Transverse colon (tissue), 4 donors: ENCODE results near the gene ITIH4. TPM values are rescaled to one million over a fixed set of nuclear protein-coding genes. Genes with fewer than 3 reads are reported as not detected.

Experiments used
- DNase-seq: peaks from one replicate; pipeline ENCODE4 v3.0.0-alpha.2; 2019
- H3K27ac ChIP-seq, 4 donors: fragments of 200-600 bp; sonication (generic); 2 replicates each; pipeline ENCODE4 v1.5.1; 2016 to 2018; ENCODE audit warnings: inconsistent platforms in 4 of 4
- H3K27me3 ChIP-seq: fragments of 200-600 bp; sonication (generic); 2 replicates; pipeline ENCODE4 v1.5.1; 2017; ENCODE audit warnings: inconsistent platforms
- H3K36me3 ChIP-seq, 4 donors: fragments of 200-600 bp; sonication (generic); 2 replicates each; pipeline ENCODE4 v1.5.1; 2017 to 2019; ENCODE audit warnings: inconsistent platforms in 4 of 4
- H3K4me1 ChIP-seq, 4 donors: fragments of 200-600 bp; sonication (generic); 2 replicates each; pipeline ENCODE4 v1.5.1; 2017 to 2020; ENCODE audit warnings: inconsistent platforms in 4 of 4
- H3K4me3 ChIP-seq, 4 donors: fragments of 200-600 bp; sonication (generic); 1 replicate in 1 of 4; 2 replicates in 3 of 4; pipeline versions ENCODE4 v1.5.1 to v1.6.1; 2017 to 2019; ENCODE audit warnings: inconsistent platforms in 4 of 4
- H3K9me3 ChIP-seq, 2 donors: fragments of 200-600 bp; sonication (generic); 2 replicates each; pipeline ENCODE4 v1.5.1; 2017 to 2019; ENCODE audit warnings: inconsistent platforms in 2 of 2
- EP300 ChIP-seq: sonication (generic); formaldehyde crosslinking; IDR thresholded peaks from one replicate; pipeline ENCODE4 v1.6.1; 2017; ENCODE audit warnings: antibody characterized with exemption, low read depth
- POLR2A ChIP-seq: fragments of 450-650 bp; IDR thresholded peaks from one replicate; pipeline ENCODE4 v1.6.1; 2016; ENCODE audit warnings: antibody characterized with exemption, mild to moderate bottlenecking, moderate library complexity
- POLR2AphosphoS5 ChIP-seq, 3 donors: sonication (generic); formaldehyde crosslinking; IDR thresholded peaks; one replicate each; pipeline ENCODE4 v1.6.1; 2016; ENCODE audit warnings: antibody characterized with exemption in 3 of 3
- WGBS, 2 donors: methylation state at CpG; one replicate each; pipeline ENCODE4 v1.1.5; 2018; ENCODE audit warnings: low coverage in 1 of 2; 5-methylcytosine and 5-hydroxymethylcytosine counted together
- in situ Hi-C, 4 donors: fragments of 200-750 bp; cut with MboI; loops; one replicate each; pipeline versions ENCODE4 v1.15.0 to v1.15.1; 2017; ENCODE audit warnings: low sequenced_read_pairs in 3 of 4, low pct_ligation_motif_present in 1 of 4, low pct_unique_long_range_greater_than_20kb in 1 of 4
- intact Hi-C: fragments of 100-400 bp; cut with DNase I; formaldehyde crosslinking; loops from one replicate; pipeline ENCODE4 v1.15.1; 2023; ENCODE audit warnings: low total_unique reads
- total RNA-seq, 4 donors: library from RNA; depleted of rRNA; stranded (reverse); fragments of >200 nt; gene quantifications; one replicate each; pipeline ENCODE4 v1.1.0, GENCODE V29; 2016
- TF ChIP-seq, protein P1 (sequence below), 5 experiments: fragments of 200-600 bp in 3 of 5; fragments of 450-650 bp in 2 of 5; sonication (generic) in 3 of 5; IDR thresholded peaks; 1 replicate in 2 of 5; 2 replicates in 3 of 5; pipeline ENCODE4 v1.5.1; 2016 to 2017; ENCODE audit warnings: antibody characterized with exemption in 5 of 5, inconsistent platforms in 3 of 5, mild to moderate bottlenecking in 2 of 5, moderate library complexity in 1 of 5

Gene ITIH4
- total RNA-seq, 4 donors from 2014 or later, result 0.60 to 9.5 (median 4.9) TPM

- no peaks in the 10 kb centered on the region for H3K9me3 ChIP-seq
- no peaks in the 10 kb centered on the region for H3K36me3 ChIP-seq
- H3K4me3 ChIP-seq, result no peak overlapping the region
- TF ChIP-seq POLR2A, result no peak
- no peak for TF ChIP-seq POLR2AphosphoS5 (IDR thresholded peaks at IDR 0.05)
- TF ChIP-seq, protein P1, sequence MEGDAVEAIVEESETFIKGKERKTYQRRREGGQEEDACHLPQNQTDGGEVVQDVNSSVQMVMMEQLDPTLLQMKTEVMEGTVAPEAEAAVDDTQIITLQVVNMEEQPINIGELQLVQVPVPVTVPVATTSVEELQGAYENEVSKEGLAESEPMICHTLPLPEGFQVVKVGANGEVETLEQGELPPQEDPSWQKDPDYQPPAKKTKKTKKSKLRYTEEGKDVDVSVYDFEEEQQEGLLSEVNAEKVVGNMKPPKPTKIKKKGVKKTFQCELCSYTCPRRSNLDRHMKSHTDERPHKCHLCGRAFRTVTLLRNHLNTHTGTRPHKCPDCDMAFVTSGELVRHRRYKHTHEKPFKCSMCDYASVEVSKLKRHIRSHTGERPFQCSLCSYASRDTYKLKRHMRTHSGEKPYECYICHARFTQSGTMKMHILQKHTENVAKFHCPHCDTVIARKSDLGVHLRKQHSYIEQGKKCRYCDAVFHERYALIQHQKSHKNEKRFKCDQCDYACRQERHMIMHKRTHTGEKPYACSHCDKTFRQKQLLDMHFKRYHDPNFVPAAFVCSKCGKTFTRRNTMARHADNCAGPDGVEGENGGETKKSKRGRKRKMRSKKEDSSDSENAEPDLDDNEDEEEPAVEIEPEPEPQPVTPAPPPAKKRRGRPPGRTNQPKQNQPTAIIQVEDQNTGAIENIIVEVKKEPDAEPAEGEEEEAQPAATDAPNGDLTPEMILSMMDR (IDR thresholded peaks at IDR 0.05), result no peak
- no peak for TF ChIP-seq EP300
- in situ Hi-C loops (no loop called here), intact Hi-C loops (no loop called here)
- 63 to 78% methylated on average over 3 to 8 of the region's 8 CpGs for WGBS, 2 donors
- no peak overlapping the region for H3K27ac ChIP-seq
- H3K27me3 ChIP-seq, result no peaks in the 10 kb centered on the region
- no peak for DNase-seq
- H3K4me1 ChIP-seq, result peaks cover 0 to 6% (median 4%) of the 10 kb centered on the region in 4 donors
Observed at GRCh38 chr3:52775877-52776276, 54.6 kb downstream of the ITIH4 start.

DNA sequence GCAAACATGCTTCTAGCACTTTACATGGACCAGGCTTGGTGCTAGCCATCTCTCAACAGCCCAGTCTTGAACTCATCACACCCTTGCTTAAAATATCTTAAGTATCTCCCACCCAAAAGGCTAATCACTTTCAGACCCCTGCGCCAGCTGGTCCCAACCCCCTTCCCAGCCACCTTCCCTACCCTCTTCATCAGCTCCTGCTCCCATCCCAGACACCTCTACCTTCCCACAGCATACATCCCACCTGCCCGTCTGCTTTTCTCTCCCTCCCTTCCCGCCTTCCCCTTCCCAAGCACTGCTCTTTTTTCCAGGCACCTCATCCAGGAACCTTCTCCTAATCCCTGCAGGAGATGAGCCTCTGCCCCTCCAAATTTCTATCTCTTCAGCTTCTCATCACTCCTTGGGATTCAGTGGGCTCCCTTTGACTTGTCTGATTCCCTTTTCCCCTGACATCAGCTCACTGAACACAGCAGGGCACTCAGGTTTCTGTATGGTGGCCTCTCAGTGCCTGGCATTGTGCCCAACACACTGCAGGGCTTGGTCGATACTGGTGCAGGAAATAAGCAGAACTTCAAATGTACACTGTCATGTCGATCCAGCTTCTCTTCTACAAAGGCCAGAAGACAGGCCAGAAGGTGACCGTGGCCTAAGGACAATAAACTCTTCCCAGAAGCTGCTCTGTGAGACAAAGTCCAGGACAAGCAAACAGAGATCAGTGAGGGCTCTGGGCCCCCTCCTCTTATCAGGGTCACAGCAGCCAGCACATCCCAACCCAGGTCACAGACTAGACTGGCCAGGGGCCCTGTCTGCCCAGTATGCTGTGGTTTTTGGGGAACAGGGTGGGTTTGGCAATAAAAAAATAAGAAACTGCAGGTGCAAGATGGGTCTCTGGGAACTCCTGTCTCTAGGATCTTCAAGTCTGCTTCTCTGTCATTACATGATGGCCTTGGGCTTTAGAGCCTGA lies 55.3 kb downstream of the ITIH4 start:
- Histone ChIP-seq H3K9me3 (no peaks in the 10 kb centered on the region), H3K27ac (no peak overlapping the region), H3K4me1 (peaks cover 0 to 9% (median 4%) of the 10 kb centered on the region in 4 donors), H3K4me3 (no peak overlapping the region), H3K36me3 (no peaks in the 10 kb centered on the region), H3K27me3 (no peaks in the 10 kb centered on the region)
- intact Hi-C loops, result no loop called here
- DNase-seq, result peak; percentile 39
- 42 to 73% methylated on average over 4 to 6 of the region's 6 CpGs for WGBS, 2 donors
- TF ChIP-seq, protein P1 (IDR thresholded peaks at IDR 0.05), result no peak
- TF ChIP-seq POLR2AphosphoS5 (IDR thresholded peaks at IDR 0.05) (no peak), POLR2A (no peak), EP300 (no peak)
- in situ Hi-C loops, result no loop called here

- H3K36me3 ChIP-seq, result no peaks in the 10 kb centered on the region
- H3K27me3 ChIP-seq, result no peaks in the 10 kb centered on the region
- H3K9me3 ChIP-seq, result no peaks in the 10 kb centered on the region
- H3K4me1 ChIP-seq, result peaks cover 7 to 16% (median 12%) of the 10 kb centered on the region in 4 donors
- no peak overlapping the region for H3K4me3 ChIP-seq
- intact Hi-C loops, result no loop called here
- in situ Hi-C loops, result no loop called here
- WGBS, 2 donors, result 72 to 74% methylated on average over 3 to 8 of the region's 8 CpGs
- TF ChIP-seq POLR2AphosphoS5 (IDR thresholded peaks at IDR 0.05) (no peak), EP300 (no peak), POLR2A (no peak)
- TF ChIP-seq, protein P1 (IDR thresholded peaks at IDR 0.05), result no peak
- H3K27ac ChIP-seq, result no peak overlapping the region
- peak; percentile 2 for DNase-seq
Observed at GRCh38 chr3:52774066-52774713, 56.3 kb downstream of the ITIH4 start.

GRCh38 chr3:52773361-52774065 lies 57.0 kb downstream of the ITIH4 start:
- peak; percentile 4 for DNase-seq
- no peaks in the 10 kb centered on the region for H3K27me3 ChIP-seq
- intact Hi-C loops (no loop called here), in situ Hi-C loops (no loop called here)
- TF ChIP-seq EP300 (no peak), POLR2A (no peak), POLR2AphosphoS5 (IDR thresholded peaks at IDR 0.05) (no peak)
- TF ChIP-seq, protein P1 (IDR thresholded peaks at IDR 0.05), result no peak
- H3K4me3 ChIP-seq, result no peak overlapping the region
- no peak overlapping the region for H3K27ac ChIP-seq
- H3K9me3 ChIP-seq, result no peaks in the 10 kb centered on the region
- WGBS, 2 donors, result 77 to 80% methylated on average over 8 to 13 of the region's 13 CpGs
- H3K4me1 ChIP-seq, result peaks cover 7 to 19% (median 13%) of the 10 kb centered on the region in 4 donors
- H3K36me3 ChIP-seq, result no peaks in the 10 kb centered on the region
